Naive thymus-derived CD8-positive, alpha-beta T cell (primary cell): ENCODE measurements around the gene LCA5L. TPM values are rescaled to one million over a fixed set of nuclear protein-coding genes. Genes with fewer than 3 reads are reported as not detected.

Experiments used
- ATAC-seq, 2 donors: fragments of 150-1000 bp; cut with Tn5 transposase in 1 of 2; sonication (Bioruptor Pico), chemical (Tn5 transposase) in 1 of 2; 1 replicate in 1 of 2; 2 replicates in 1 of 2; pipeline ENCODE4 v1.10.0; 2021; ENCODE audit warnings: mild to moderate bottlenecking in 2 of 2, moderate library complexity in 2 of 2
- POLR2A ChIA-PET: fragments of 350-600 bp; sonication (Branson Sonifier 250); formaldehyde crosslinking; loops from one replicate; lab custom pipeline; 2021; ENCODE audit warnings: antibody characterized with exemption; lab: Charles Lee
- DNase-seq, 10 donors: peaks; one replicate each; pipeline versions ENCODE4 v3.0.0 to v3.0.0-alpha.2; 2020 to 2022
- H3K27ac Mint-ChIP-seq, 10 donors: one replicate each; pipeline ENCODE4 v1.8.0; 2020 to 2022; ENCODE audit warnings: mild to moderate bottlenecking in 10 of 10, mixed read lengths in 10 of 10, moderate library complexity in 4 of 10, inconsistent platforms in 1 of 10
- H3K27me3 Mint-ChIP-seq, 5 donors: one replicate each; pipeline ENCODE4 v1.8.0; 2021 to 2022; ENCODE audit warnings: mixed read lengths in 5 of 5
- H3K36me3 Mint-ChIP-seq, 3 donors: one replicate each; pipeline ENCODE4 v1.8.0; 2020 to 2022; ENCODE audit warnings: mixed read lengths in 3 of 3, mild to moderate bottlenecking in 2 of 3, inconsistent platforms in 1 of 3
- H3K4me1 Mint-ChIP-seq, 4 donors: one replicate each; pipeline ENCODE4 v1.8.0; 2021 to 2022; ENCODE audit warnings: mixed read lengths in 4 of 4
- H3K4me3 Mint-ChIP-seq, 10 donors: one replicate each; pipeline ENCODE4 v1.8.0; 2020 to 2022; ENCODE audit warnings: mild to moderate bottlenecking in 10 of 10, mixed read lengths in 10 of 10, moderate library complexity in 6 of 10, inconsistent platforms in 1 of 10
- H3K9me3 Mint-ChIP-seq, 9 donors: one replicate each; pipeline ENCODE4 v1.8.0; 2020 to 2022; ENCODE audit warnings: mixed read lengths in 9 of 9, mild to moderate bottlenecking in 3 of 9, inconsistent platforms in 1 of 9, moderate library complexity in 1 of 9
- microRNA-seq: library from miRNA; unstranded; fragments of <30 nt; microRNA quantifications from one replicate; pipeline ENCODE4 v1.2.0, GENCODE V29; 2022; ENCODE audit warnings: borderline microRNAs expressed
- polyA plus RNA-seq, 3 donors: library from polyadenylated mRNA; unstranded; fragments of 300-500 nt; fragmentation: Illumina TruSeq; gene quantifications; one replicate each; pipeline ENCODE4 v1.2.3, GENCODE V29; 2021
- total RNA-seq, 8 experiments: library from RNA in 2 of 8; stranded (reverse) in 2 of 8; gene quantifications; one replicate each; pipeline ENCODE4 v1.2.3 and lab custom pipeline; 2021 to 2026

Gene LCA5L
- total and polyA plus RNA-seq, 5 experiments from 2014 or later: 0.23 to 0.95 (median 0.77) TPM; not detected in 2

- H3K4me3 Mint-ChIP-seq: no peak overlapping the region
- H3K36me3 Mint-ChIP-seq: no peaks in the 10 kb centered on the region
- peaks cover 1 to 11% (median 5%) of the 10 kb centered on the region in 5 donors for H3K27me3 Mint-ChIP-seq
- POLR2A ChIA-PET: no interaction called here
- no peaks in the 10 kb centered on the region for H3K9me3 Mint-ChIP-seq
- no peak overlapping the region for H3K27ac Mint-ChIP-seq
- H3K4me1 Mint-ChIP-seq: peaks cover 0 to 2% (median 0%) of the 10 kb centered on the region in 4 donors
- ATAC-seq: no peak
- no peak for DNase-seq
Observed at GRCh38 chr21:39363607-39364555, 81.7 kb downstream of the LCA5L start.

- DNase-seq (no peak), ATAC-seq (no peak)
- Mint-ChIP-seq H3K4me1 (peaks cover 0 to 2% (median 0%) of the 10 kb centered on the region in 4 donors), H3K4me3 (no peak overlapping the region), H3K27me3 (peaks cover 1 to 11% (median 5%) of the 10 kb centered on the region in 5 donors), H3K27ac (peak overlapping the region in 1 of 10 donors; percentile 26), H3K36me3 (no peaks in the 10 kb centered on the region), H3K9me3 (no peaks in the 10 kb centered on the region)
- POLR2A ChIA-PET: interaction anchor here (0.7 kb wide), 1 partner anchor 50 kb away, joined by 7 read pairs; no protein-coding TSS in a partner anchor
Observed at GRCh38 chr21:39362733-39363132, 82.8 kb downstream of the LCA5L start.

DNA sequence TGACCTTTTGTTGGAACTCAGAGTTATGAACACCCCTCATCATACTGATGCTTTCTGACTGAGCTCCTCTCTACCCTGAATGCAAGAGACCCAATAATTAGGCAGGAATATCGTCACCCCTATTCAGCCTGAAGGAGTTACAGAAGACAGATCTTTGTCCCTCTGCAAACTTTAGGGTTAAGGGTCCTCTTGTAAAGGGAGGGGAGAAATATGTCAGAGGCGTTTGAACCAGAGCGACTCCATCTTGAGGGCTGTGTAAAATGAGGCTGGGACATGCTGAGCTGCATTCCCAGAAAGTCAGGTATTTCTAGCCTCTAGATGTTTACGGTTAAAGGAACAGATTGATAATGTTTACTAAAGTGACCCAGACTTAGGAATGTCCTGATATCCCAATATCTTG, 86.2 kb downstream of the LCA5L start:
- POLR2A ChIA-PET: interaction anchor here (1.1 to 2.1 kb wide), 2 partner anchors 10 to 23 kb away, joined by 3 to 6 read pairs; no protein-coding TSS in a partner anchor
- H3K9me3 Mint-ChIP-seq: no peaks in the 10 kb centered on the region
- ATAC-seq: no peak
- DNase-seq: no peak
- H3K4me3 Mint-ChIP-seq: no peak overlapping the region
- peaks cover 0 to 2% (median 0%) of the 10 kb centered on the region in 4 donors for H3K4me1 Mint-ChIP-seq
- no peak overlapping the region for H3K27ac Mint-ChIP-seq
- peaks cover 3 to 21% (median 8%) of the 10 kb centered on the region in 5 donors for H3K27me3 Mint-ChIP-seq
- no peaks in the 10 kb centered on the region for H3K36me3 Mint-ChIP-seq

Small RNAs within 50 kb of the gene (microRNA-seq; reads per million reads assigned to microRNA genes)
- gene MIR6508: not detected

Other genes with a start within 250 kb of the LCA5L start
- gene BRWD1, start 132.1 kb downstream of the LCA5L start, total RNA-seq: 100 to 1,000 TPM; 116 to 121 TPM
- 10 to 100 TPM; 26.3 to 42.6 (median 36.2) TPM for gene BRWD1, start 132.1 kb downstream of the LCA5L start, polyA plus RNA-seq
- 100 to 1,000 TPM; 252 to 263 TPM for gene HMGN1, start 96.7 kb downstream of the LCA5L start, total RNA-seq
- gene HMGN1, start 96.7 kb downstream of the LCA5L start, polyA plus RNA-seq: 100 to 1,000 TPM; 248 to 285 (median 249) TPM
- gene SH3BGR, start 6.2 kb upstream of the LCA5L start, total RNA-seq: 1 to 10 TPM; 2.8 to 3.5 TPM
- gene SH3BGR, start 6.2 kb upstream of the LCA5L start, polyA plus RNA-seq: 1 to 10 TPM; 2.1 to 5.7 (median 4.3) TPM
- gene B3GALT5, start 167.2 kb upstream of the LCA5L start, total RNA-seq: not detected
- gene B3GALT5, start 167.2 kb upstream of the LCA5L start, polyA plus RNA-seq: not detected